SU-DHL-6 (cell line): ENCODE results near the gene PRR14.

Experiments
- H2AFZ ChIP-seq: fragments of 200-600 bp; sonication (generic); 2 replicates; pipeline ENCODE4 v1.6.1; 2014; ENCODE audit warnings: low read depth, mild to moderate bottlenecking, moderate library complexity, mixed read lengths, antibody characterized with exemption, low read length; ENCODE audit not compliant: severe bottlenecking
- H3F3A ChIP-seq: fragments of 200-600 bp; shearing (Covaris generic); 2 replicates; pipeline ENCODE4 v1.6.0; 2016; ENCODE audit warnings: antibody characterized with exemption, mild to moderate bottlenecking; ENCODE audit not compliant: insufficient read depth
- H3K27ac ChIP-seq: fragments of 200-600 bp; sonication (generic); 2 replicates; pipeline ENCODE4 v1.5.1; 2016; ENCODE audit warnings: low read depth, mild to moderate bottlenecking, low read length, moderate library complexity, mixed read lengths
- H3K27me3 ChIP-seq: fragments of 200-600 bp; sonication (generic), shearing (Covaris generic); 2 replicates; pipeline ENCODE4 v1.6.0; 2014; ENCODE audit warnings: mild to moderate bottlenecking, low read length
- H3K36me3 ChIP-seq: fragments of 200-600 bp; sonication (generic); 2 replicates; pipeline ENCODE4 v1.6.1; 2014; ENCODE audit warnings: mild to moderate bottlenecking, low read length, mixed read lengths
- H3K4me2 ChIP-seq: fragments of 300-600, 200-600 bp; shearing (Covaris generic), sonication (generic); 2 replicates; pipeline ENCODE4 v1.6.0; 2014; ENCODE audit warnings: low read length, low read depth, mild to moderate bottlenecking; ENCODE audit not compliant: poor library complexity, severe bottlenecking
- H3K4me3 ChIP-seq: fragments of 200-600 bp; sonication (generic); 2 replicates; pipeline ENCODE4 v1.5.1; 2014; ENCODE audit warnings: antibody characterized with exemption, low read length, mild to moderate bottlenecking, mixed read lengths; ENCODE audit not compliant: insufficient read depth, poor library complexity, severe bottlenecking
- H3K79me2 ChIP-seq: fragments of 200-600 bp; sonication (generic); 2 replicates; pipeline ENCODE4 v1.6.1; 2014; ENCODE audit warnings: mild to moderate bottlenecking, low read length, moderate library complexity; ENCODE audit not compliant: insufficient read depth
- H3K9ac ChIP-seq: fragments of 200-600 bp; sonication (generic); 2 replicates; pipeline ENCODE4 v1.7.0; 2014; ENCODE audit warnings: mild to moderate bottlenecking, low read length
- H3K9me2 ChIP-seq: fragments of 200-600 bp; sonication (generic); replicated peaks from 2 replicates; pipeline ENCODE4 v1.6.1; 2014; ENCODE audit warnings: low read length; ENCODE audit not compliant: insufficient read depth
- H3K9me3 ChIP-seq: fragments of 200-600 bp; sonication (generic); 2 replicates; pipeline ENCODE4 v1.6.1; 2014; ENCODE audit warnings: low read length, mixed read lengths; ENCODE audit not compliant: insufficient read depth
- H4K20me1 ChIP-seq: fragments of 200-600 bp; sonication (generic); 2 replicates; pipeline ENCODE4 v1.6.1; 2014; ENCODE audit warnings: low read depth, mild to moderate bottlenecking, antibody characterized with exemption, low read length, moderate library complexity, mixed read lengths
- CTCF ChIP-seq: fragments of 200-600 bp; sonication (generic); IDR thresholded peaks from one replicate; pipeline ENCODE4 v1.5.1; 2017; ENCODE audit warnings: antibody characterized with exemption, mild to moderate bottlenecking, low read length, moderate library complexity; ENCODE audit not compliant: insufficient read depth, poor library complexity, severe bottlenecking
- EZH2phosphoT487 ChIP-seq: fragments of 200-600 bp; sonication (generic), shearing (Covaris generic); conservative IDR thresholded peaks from 2 replicates; pipeline ENCODE4 v1.6.1; 2018; ENCODE audit warnings: mild to moderate bottlenecking, antibody characterized with exemption, low read length, moderate library complexity, mixed read lengths

Gene PRR14

GRCh38 chr16:30666681-30667080 is 15.9 kb downstream of the PRR14 start:
- Histone ChIP-seq H4K20me1 (no peaks in the 10 kb centered on the region), H3F3A (no peaks in the 10 kb centered on the region), H3K9me2 (no peaks in the 10 kb centered on the region), H3K27ac (no peak overlapping the region), H2AFZ (no peak overlapping the region), H3K27me3 (no peaks in the 10 kb centered on the region), H3K79me2 (peaks cover 18% of the 10 kb centered on the region; the same call in 1 of the 2 replicates), H3K4me2 (no peak overlapping the region), H3K4me3 (no peak overlapping the region), H3K9ac (no peak overlapping the region), H3K36me3 (peaks cover 3% of the 10 kb centered on the region; the same call in 1 of the 2 replicates), H3K9me3 (no peaks in the 10 kb centered on the region)
- TF ChIP-seq EZH2phosphoT487 (no peak), CTCF (no peak)

- no peaks in the 10 kb centered on the region for H3K27me3 ChIP-seq
- H3K4me2 ChIP-seq: no peak overlapping the region
- H3K9ac ChIP-seq: no peak overlapping the region
- H3K9me3 ChIP-seq: no peaks in the 10 kb centered on the region
- H3K79me2 ChIP-seq: peaks cover 12% of the 10 kb centered on the region; the same call in 1 of the 2 replicates
- peaks cover 3% of the 10 kb centered on the region; the same call in 1 of the 2 replicates for H3K36me3 ChIP-seq
- no peak overlapping the region for H3K27ac ChIP-seq
- H2AFZ ChIP-seq: no peak overlapping the region
- H3K9me2 ChIP-seq: no peaks in the 10 kb centered on the region
- H3F3A ChIP-seq: no peaks in the 10 kb centered on the region
- H4K20me1 ChIP-seq: no peaks in the 10 kb centered on the region
- no peak overlapping the region for H3K4me3 ChIP-seq
- TF ChIP-seq EZH2phosphoT487 (no peak), CTCF (no peak)
Observed at GRCh38 chr16:30667361-30667905, 16.7 kb downstream of the PRR14 start.

GRCh38 chr16:30668393-30668792 is 17.6 kb downstream of the PRR14 start:
- no peak overlapping the region for H3K27ac ChIP-seq
- H3K9me2 ChIP-seq: no peaks in the 10 kb centered on the region
- no peaks in the 10 kb centered on the region for H4K20me1 ChIP-seq
- no peak overlapping the region for H3K4me2 ChIP-seq
- no peaks in the 10 kb centered on the region for H3F3A ChIP-seq
- H3K27me3 ChIP-seq: no peaks in the 10 kb centered on the region
- no peak overlapping the region for H2AFZ ChIP-seq
- no peak overlapping the region for H3K9ac ChIP-seq
- H3K9me3 ChIP-seq: no peaks in the 10 kb centered on the region
- no peak for TF ChIP-seq CTCF
- TF ChIP-seq EZH2phosphoT487: no peak
- H3K36me3 ChIP-seq: no peaks in the 10 kb centered on the region
- peaks cover 4% of the 10 kb centered on the region; the same call in 1 of the 2 replicates for H3K79me2 ChIP-seq
- H3K4me3 ChIP-seq: no peak overlapping the region
